Measurements from ENCODE around the gene PSMC3.
A peak's percentile ranks its signal among the peaks of the same experiment; 100 is the strongest.

The PSMC3 gene

DNA sequence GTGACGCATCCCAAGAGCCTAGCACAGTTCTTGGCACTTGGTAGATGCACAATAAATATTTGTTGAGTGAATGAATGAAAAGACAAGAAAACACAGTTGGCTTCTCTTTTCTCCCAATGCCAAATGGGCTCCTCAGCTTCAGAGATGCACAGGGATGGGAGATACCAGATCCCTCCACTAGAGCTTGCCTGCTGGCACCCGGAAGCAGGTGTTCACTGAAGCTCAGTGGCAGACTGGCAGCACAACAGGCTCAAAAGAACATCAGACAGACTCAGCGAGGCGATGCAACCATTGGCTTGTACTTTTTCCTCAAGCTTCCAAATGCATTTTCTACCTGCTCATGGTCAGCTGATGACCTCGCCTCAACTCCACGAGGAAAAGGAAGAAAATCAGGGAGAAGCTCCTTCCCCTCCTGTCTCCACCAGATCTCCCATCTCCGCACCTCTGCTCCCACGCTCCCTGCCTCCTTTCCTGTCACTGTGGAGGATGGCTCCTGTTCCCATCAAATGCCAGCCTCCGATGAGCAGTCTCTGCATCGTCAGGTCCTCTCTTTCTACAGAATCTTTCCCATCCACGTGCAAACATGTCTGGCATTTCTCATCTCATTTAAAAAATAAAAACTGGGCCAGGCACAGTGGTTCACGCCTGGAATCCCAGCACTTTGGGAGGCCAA, 16.9 kb upstream of the PSMC3 start:
- DNase-seq (ENCODE audit: low spot score) = peak; percentile 42

DNA sequence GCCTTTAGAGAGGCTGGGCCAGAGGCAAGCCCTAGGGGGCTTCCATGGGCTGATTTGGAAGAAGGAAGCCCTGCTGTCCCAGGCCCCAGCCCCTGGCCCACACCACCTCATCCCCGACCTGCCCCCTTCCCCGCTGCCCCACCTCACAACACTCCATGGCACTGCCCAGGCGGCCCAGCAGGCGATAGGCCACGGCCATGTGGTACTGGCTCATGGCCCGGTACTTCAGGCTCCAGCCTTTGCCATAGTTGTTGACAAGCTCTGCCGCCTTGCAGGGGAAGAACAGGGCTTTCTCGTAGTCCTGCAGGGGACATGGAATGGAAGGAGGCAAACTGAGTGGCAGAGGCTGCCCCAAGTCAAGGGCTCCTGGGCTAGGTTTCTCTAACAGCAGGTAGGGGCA, 16.3 kb upstream of the PSMC3 start:
- no peak for DNase-seq (ENCODE audit: low spot score)

DNA sequence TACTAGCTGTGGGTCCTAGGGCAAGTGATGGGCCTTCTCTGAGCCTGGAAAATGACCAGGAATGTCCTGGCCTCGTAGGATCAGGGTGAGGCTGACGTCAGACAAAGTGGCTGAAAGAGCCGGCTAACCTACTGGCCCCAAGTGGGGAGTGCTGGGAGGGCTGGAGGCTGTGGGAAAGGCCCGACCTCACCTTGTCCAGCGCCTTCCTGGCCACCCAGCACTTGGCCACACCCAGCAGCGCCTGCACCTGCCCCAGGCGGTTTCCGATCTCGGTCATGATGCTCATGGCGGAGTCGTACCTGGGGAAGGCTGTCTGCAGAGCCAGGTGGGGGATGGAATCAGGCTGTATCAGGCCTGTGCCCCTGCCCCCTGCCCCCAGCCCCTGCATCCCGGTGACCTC, 15.2 kb upstream of the PSMC3 start:
- no peak for DNase-seq (ENCODE audit: low spot score)

DNA sequence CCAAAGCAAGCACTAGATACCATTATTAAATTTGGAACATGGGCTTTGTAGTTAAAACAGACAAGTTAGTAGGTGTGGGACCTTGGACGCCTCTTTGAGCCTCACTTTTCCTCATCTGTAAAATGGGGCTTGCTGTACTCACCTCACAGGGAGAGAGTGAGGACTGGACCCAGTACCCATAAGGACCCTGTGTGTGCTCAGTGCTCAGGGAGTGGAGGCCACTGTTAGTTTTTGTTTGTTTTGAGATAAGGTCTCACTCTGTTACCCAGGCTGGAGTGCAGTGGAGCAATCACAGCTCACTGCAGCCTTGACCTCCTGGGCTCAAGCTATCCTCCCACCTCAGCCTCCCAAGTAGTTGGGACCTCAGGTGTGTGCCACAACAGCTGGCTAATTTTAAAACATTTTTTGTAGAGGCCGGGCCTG, 13.8 kb upstream of the PSMC3 start:
- no peak for DNase-seq (ENCODE audit: low spot score)

DNA sequence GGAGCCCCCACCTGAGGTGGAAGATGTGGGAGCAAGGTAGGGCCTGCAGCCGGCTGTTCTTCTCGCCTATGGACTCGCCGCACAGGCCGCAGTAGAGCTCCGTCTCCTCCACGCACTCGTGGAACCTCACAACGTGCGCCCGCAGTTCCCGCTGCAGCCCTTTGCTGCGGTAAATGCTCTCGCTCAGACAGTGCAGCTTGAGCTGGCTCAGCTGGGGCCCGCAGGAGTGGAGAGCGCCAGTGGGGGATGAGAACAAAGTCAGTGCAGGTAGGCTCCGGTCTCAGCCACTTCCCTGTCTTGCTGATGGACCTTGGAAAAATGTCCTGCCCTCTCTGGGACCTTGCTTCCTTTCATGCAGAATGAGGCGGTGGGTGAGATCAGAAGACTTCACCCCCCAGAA, 12.5 kb upstream of the PSMC3 start:
- no peak for DNase-seq (ENCODE audit: low spot score)

DNA sequence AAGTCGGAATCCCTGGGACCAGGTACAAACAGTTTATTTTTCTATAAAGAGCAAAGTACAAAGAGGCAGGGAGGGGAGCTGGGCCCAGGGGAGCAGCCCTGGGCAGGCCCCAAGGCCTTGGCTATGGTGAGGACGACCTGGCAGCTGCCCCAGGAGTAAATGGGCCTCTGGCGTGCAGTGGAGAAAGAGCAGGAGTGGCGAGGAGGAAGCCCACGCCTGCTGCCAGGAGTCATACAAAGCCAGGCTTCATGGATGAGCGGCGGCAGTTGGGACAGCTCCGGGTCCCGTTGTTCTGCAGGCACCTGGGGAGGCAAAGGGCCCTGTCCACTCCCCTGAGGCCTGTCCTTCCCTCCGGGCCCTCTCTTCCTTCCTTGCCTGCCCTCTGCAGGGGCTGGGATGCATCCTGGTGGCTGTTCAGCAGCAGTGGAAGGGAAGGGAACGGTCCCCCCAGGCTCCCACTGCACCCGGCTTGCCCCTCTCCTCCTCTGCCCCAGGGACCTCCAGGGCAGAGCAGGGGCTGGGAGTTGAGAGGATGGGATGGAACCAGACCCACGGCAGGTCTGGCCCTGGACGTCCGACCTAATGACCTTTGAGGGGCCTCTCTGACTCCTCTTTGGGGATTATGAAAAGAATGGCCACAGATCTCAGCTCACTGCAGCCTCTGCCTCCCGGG, 11.6 kb upstream of the PSMC3 start:
- DNase-seq (ENCODE audit: low spot score) = no peak

DNA sequence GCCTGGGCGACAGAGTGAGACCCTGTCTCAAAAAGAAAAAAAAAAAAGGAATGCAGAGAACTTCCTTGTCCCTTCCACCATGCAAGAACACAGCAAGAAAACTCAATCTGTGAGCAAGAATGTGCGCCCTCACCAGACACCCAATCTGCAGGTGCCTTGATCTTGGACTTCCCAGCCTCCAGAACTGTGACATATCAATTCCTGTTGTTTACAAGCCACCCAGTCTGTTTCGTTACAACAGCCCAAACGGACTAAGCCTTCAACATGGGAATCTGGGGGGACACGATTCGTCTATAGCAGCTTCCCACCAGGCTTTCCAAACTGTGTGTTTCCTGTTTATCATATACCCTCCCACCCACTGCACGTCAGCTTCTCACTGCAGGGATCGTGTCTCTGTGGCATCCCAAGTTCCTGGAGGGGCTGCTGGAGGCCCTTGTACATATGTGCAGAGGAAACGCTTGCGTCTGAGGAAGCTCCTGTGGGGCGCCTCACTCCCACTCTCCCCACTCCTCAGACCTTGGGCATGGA, 11.0 kb upstream of the PSMC3 start:
- no peak for DNase-seq (ENCODE audit: low spot score)

DNA sequence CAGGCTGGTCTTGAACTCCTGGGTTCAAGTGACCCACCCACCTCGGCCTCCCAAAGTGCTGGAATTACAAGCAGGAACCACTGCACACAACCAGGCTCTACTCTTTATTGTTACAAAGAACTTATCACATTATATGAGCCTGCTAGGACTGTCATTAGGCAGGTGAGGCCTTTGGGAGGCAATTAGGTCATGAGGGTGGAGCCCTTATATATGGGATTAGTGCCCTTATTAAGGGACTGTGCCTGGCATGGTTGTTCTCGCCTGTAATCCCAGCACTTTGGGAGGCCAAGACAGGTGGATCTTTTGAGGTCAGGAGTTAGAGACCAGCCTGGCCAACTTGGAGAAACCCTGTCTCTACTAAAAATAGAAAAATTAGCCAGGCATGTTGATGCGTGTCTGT, 10.5 kb upstream of the PSMC3 start:
- no peak for DNase-seq (ENCODE audit: low spot score)

DNA sequence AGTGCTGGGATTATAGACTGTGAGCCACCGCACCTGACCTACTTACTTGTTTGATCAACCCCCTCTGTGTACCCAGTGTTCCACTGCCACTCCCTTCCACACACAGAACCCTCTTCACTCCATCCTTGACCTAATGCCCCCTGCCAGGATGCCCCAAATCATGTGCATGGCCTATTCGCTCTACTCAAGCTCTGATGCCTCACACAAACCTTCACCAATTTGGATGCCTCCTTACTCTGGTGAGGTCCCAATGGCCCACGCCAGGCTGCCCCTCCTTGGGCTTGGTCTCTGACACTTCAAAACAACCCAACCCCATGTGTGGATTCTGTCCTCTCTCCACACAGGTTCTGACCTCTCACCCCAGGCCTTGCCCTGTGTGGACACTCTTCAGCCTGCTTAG, 9.4 kb upstream of the PSMC3 start:
- no peak for DNase-seq (ENCODE audit: low spot score)

DNA sequence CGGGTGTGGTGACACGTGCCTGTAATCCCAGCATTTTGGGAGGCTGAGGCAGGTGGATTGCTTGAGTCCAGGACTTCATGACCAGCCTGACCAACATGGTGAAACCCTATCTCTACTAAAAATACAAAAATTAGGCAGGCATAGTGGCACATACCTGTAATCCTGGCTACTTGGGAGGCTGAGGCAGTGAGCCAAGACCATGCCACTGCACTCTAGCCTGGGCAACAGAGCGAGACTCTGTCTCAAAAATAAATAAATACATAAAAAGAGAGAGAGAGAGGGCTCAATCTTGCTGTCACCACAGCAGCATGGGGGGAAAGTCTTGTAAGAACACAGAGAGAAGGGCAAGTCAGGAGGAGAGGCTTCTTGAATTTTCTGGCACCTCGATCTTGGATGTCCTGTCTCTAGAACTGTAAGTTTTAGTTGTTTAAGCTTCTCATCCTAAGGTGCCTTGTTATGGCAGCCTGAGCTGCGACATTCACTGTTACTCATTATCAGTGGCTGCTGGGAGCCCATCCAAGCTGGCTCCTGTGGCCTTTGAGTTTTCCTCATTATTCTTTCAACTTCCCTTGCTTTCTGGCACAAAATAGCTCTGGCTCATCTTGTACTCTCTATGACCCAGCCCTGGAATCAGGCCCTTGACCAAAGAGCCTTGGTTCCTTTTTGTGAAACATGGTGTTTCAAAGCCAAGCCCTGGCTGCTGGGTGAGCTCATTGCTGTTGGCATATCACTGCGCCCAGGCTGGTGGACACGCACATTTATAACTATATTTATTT, 8.0 kb upstream of the PSMC3 start:
- no peak for DNase-seq (ENCODE audit: low spot score)

DNA sequence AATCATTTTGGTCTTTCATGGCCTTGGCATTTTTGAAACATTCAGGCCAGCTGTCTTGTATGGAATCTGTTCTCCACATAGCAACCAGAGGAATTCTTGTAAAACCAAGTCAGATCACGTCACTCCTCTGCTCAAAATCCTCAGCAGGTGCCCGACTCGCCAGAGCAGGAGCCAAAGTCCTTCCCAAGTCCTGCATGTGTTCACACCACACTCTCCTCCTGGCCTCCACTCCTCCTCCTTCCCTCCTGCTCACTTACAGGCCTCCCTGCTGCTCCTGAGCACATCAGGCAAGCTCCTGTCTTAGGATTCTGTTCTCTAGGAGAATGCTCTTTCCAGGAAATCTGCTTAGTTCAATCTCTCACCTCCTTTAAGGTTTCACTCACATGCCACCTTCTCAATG, 6.9 kb upstream of the PSMC3 start:
- DNase-seq (ENCODE audit: low spot score) = no peak

DNA sequence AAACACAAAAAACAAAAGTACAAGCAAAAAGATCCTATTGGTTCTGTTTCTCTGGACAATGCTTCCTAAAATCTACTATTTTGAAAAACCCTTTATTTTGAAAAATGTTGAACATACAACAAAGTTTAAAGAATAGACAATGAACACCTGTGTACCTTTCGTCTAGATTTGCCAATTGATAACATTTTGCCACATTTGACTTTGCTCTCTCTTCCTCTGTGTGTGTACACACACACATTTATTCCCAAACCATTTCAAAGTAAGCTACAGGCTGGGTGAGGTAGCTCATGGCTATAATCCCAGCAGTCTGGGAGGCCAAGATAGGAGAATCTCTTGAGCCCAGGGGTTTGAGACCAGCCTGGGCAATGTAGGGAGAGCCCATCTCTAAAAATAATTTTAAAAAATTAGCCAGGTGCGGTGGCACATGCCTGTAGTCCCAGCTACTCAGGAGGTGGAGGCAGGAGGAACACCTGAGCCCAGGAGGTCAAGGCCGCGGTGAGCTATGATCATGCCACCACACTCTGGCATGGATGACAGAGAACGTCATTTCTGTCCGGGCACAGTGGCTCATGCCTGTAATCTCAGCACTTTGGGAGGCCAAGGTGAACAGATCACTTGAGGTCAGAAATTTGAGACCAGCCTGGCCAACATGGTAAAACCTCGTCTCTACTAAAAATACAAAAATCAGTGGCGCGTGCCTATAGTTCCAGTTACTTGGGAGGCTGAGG, 5.3 kb upstream of the PSMC3 start:
- no peak for DNase-seq (ENCODE audit: low spot score)

DNA sequence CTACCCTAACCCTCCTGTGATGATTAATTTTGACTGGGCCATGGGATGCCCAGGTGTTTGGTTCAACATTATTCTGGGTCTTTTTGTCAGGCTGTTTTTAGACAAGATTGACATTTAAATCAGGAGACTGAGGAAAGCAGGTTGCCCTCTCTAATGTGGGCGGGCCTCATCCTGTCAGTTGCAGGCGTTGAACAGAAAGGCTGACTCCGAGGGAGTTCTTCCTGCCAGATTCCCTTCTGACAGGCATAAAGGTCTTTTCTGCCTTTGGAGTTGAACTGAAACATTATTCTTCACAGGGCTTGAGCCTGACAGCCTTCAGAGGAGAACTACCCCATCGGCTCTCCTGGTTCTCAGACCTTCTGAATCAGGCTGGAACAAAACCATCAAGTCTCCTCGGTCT, 4.3 kb upstream of the PSMC3 start:
- DNase-seq (ENCODE audit: low spot score) = no peak

DNA sequence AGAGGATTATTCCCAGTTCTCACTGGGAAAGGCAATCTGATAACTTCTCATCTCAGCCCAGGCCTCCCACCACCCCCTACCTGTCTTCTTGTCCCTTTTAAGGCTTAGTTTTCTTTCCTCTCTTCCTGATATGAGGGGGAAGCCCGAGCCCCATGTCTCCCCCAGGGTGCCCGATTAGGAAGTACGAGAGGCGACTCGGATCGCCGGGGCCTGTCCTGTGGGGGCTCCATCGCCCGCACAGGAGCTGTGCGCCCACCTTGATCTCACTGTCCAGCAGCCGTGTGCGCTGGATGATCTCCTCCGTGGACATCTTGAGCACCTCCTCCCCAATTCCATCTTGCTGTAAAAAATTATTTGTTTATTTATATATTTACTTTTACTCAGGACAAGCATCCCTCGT, 628 bp downstream of the PSMC3 start:
- DNase-seq (ENCODE audit: low spot score) = no peak

DNA sequence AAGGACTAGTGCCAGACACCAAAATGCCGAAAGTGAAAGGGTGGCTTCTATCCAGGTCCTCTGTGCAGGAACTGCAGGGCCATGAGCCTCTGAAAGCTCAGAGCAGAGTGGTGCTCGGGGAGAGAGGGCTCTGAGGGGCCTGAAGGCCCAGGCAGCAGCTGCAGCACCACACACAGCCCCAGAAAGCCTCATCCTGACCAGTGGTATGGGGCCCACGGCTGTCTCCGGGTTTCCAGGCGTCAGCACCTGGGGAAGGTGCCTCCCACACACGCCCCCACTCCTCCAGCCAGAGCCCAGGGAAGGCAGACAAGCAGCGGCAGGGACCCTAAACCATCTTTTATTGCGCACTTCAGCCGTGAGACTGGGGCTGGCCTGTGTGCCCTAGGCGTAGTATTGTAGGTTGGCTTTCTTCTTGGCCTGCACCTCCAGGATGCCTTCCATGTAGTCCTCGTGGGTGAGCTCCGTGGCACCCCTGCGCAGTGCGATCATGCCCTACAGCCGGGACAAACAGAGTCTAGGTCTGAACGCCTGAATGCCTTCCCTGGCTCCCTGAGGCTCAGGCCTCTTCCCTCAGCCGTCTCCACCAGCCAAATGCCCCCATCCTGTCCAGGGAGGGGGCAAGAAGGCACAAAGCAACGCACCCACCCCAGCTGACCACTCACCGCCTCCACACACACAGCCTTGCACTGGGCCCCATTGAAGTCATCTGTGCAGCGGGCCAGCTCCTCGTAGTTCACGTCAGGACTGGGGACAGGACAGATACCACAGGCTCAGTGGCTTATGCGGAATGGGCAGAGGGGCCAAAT, 7.6 kb downstream of the PSMC3 start:
- DNase-seq (ENCODE audit: low spot score) = no peak

DNA sequence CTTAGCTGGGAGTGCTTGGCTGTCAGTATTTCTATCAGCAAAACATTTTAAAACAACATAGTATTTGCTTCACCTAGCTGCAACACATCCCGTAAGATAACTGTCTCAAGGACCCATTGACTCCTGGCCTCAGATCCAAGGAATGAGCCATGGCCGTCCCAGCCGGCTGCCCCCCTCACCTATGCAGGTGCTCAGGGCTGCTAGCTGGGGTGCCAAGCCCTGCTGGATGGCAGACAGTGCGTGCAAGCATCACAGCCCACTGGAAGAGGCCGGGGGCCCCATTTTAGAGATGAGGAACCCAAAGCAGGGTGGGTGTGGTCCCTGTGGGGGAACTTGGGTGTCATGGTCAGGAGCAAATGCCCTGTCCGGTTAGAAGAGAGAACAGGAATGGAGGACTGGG, 8.5 kb downstream of the PSMC3 start:
- no peak for DNase-seq (ENCODE audit: low spot score)

DNA sequence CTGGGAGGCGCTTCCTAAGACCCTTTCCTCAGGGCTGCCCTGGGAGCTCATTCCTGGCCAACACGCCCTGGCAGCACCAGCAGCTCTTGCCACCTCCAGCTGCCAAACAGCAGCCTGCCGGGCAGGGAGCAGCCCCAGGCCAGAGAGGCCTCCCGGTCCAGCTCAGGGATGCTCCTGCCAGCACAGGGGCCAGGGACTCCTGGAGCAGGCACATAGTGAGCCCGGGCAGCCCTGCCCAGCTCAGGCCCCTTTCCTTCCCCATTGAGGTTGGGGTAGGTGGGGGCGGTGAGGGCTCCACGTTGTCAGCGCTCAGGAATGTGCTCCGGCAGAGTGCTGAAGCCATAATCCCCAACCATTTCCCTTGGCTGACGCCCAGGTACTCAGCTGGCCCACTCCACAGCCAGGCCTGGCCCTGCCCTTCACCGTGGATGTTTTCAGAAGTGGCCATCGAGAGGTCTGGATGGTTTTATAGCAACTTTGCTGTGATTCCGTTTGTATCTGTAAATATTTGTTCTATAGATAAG, 10.2 kb downstream of the PSMC3 start:
- DNase-seq (ENCODE audit: low spot score) = no peak

DNA sequence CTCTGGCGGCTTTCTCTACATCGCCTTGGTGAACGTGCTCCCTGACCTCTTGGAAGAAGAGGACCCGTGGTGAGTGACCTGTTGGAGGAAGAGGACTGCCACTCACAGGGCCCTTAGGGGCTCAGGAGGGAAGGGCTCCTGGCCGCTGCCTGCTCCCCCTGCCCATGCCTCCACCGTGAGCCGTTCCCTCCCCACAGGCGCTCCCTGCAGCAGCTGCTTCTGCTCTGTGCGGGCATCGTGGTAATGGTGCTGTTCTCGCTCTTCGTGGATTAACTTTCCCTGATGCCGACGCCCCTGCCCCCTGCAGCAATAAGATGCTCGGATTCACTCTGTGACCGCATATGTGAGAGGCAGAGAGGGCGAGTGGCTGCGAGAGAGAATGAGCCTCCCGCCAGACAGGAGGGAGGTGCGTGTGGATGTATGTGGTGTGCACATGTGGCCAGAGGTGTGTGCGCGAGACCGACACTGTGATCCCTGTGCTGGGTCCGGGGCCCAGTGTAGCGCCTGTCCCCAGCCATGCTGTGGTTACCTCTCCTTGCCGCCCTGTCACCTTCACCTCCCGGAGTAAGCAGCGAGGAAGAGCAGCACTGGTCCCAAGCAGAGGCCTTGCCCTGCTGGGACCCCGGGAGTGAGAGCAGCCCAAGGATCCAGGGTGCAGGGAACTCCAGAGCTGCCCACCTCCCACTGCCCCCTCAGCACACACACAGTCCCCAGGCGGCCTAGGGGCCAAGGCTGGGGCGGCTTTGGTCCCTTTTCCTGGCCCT, 11.0 kb downstream of the PSMC3 start:
- DNase-seq (ENCODE audit: low spot score) = no peak

DNA sequence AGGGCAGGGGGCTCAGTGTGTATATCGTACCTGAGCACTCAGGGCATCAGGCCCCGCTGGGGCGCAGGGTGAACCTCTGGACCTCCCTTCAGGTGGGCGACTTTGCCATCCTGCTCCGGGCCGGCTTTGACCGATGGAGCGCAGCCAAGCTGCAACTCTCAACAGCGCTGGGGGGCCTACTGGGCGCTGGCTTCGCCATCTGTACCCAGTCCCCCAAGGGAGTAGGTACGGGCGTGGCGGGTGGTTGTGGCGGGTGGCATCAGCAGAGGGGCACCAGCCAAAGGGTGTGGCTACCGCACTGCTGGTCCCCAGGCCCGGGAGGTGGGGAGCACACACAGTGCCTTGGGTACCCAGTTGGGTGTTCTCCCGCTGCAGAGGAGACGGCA, 11.6 kb downstream of the PSMC3 start:
- no peak for DNase-seq (ENCODE audit: low spot score)

DNA sequence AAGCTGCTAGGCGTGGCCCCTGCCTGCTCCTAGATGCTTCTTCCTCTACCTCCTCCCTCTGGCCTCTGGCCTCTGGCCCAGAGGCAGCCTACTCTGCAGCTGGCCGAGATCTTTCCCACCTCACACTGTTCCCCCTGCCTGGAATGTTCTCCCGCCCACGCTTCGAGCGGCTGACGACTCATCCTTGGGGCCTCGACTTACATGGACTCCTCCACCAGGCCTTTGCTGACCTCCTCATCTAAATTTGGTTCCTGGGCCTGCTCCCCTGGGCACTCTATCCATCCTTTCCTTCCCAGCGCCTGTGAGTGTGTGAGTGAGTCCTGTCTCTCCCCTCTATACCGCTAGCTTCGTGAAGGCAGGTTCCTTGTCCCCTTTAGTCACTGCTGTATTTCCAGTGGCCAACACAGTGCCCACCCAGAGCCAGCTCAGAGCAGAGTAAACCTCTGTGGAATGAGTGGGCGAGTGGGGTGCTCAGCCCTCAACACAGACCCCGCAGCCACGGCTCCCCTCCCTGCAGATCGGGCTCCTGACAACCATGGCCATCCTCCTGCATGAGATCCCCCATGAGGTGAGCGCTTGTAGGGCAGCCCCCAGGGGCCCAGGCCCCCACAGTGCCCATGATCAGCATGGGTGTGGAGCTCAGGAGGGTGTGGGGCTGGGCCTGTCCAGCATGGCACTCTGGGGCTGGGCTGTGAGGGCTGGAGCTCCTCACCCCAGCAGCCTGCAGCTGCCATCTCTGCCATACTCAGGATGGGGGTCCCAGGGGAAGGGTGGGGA, 12.1 kb downstream of the PSMC3 start:
- DNase-seq (ENCODE audit: low spot score) = no peak

Data from HuH-7.5 (cell line).